Measurements from ENCODE around the gene LGALSL. TPM values are rescaled to one million over a fixed set of nuclear protein-coding genes. Genes with fewer than 3 reads are reported as not detected.

LGALSL gene
- total RNA-seq, 1 experiment from 2014 or later: 23.8 TPM

GRCh38 chr2:64459575-64459974 lies 5.6 kb downstream of the LGALSL start:
- Histone ChIP-seq H4K8ac (replicated peaks; ENCODE audit: insufficient read length, low read depth, low read length) (no peak overlapping the region), H3K79me2 (ENCODE audit: insufficient read depth, low read length) (no peaks in the 10 kb centered on the region), H3K14ac (ENCODE audit: insufficient read depth, low read length) (no peak overlapping the region), H3K79me1 (ENCODE audit: insufficient read depth, low read depth, low read length, poor library complexity, severe bottlenecking) (no peaks in the 10 kb centered on the region), H3K9me3 (ENCODE audit: control insufficient read depth, low read depth, low read length) (no peaks in the 10 kb centered on the region), H4K5ac (ENCODE audit: insufficient read length, low read depth, low read length) (no peak overlapping the region), H2BK20ac (ENCODE audit: low read depth, low read length, poor library complexity, severe bottlenecking) (no peak overlapping the region), H2BK15ac (ENCODE audit: low read depth, low read length) (no peak overlapping the region), H3K27me3 (ENCODE audit: insufficient read depth, low read length) (no peaks in the 10 kb centered on the region), H3K23ac (ENCODE audit: insufficient read length, low read depth, low read length) (no peak overlapping the region), H3K27ac (ENCODE audit: insufficient read length, low read depth, low read length) (no peak overlapping the region), H3T11ph (ENCODE audit: low read length) (no peak overlapping the region), H3K23me2 (ENCODE audit: insufficient read length, low read depth, low read length, poor library complexity, severe bottlenecking) (peaks cover 5% of the 10 kb centered on the region), H3K56ac (ENCODE audit: insufficient read length, low read depth, low read length) (no peak overlapping the region), H3K9ac (ENCODE audit: extremely low read depth, insufficient read length, low read length) (no peak overlapping the region), H3K4me1 (ENCODE audit: insufficient read depth, low read length) (peaks cover 4% of the 10 kb centered on the region; the same call in 1 of the 2 replicates), H2BK120ac (ENCODE audit: low read depth, low read length, poor library complexity, severe bottlenecking) (no peak overlapping the region), H4K91ac (ENCODE audit: insufficient read length, low read depth, low read length) (no peak overlapping the region), H4K20me1 (ENCODE audit: control insufficient read depth, insufficient read depth, insufficient read length) (no peaks in the 10 kb centered on the region), H3K4ac (ENCODE audit: low read depth, low read length) (no peak overlapping the region), H2BK5ac (ENCODE audit: insufficient read length, low read length) (no peak overlapping the region), H2AK5ac (ENCODE audit: insufficient read length, low read length) (no peak overlapping the region), H3K18ac (ENCODE audit: insufficient read length, low read depth, low read length) (no peak overlapping the region), H2BK12ac (ENCODE audit: insufficient read length, low read depth, low read length) (no peak overlapping the region), H3K4me2 (ENCODE audit: insufficient read depth, insufficient read length, low read length) (no peak overlapping the region), H2AFZ (ENCODE audit: low read length) (no peak overlapping the region)
- H3K36me3 Mint-ChIP-seq (ENCODE audit: insufficient read depth in 1 of 3, low read depth in 3 of 3): peaks cover 5 to 31% (median 20%) of the 10 kb centered on the region in 3 experiments; a peak in 5 of 7 replicates
- no peaks in the 10 kb centered on the region for H3K9me3 Mint-ChIP-seq
- H3K4me1 Mint-ChIP-seq: peaks cover 12 to 26% of the 10 kb centered on the region in 2 experiments
- no peak for DNase-seq
- WGBS (ENCODE audit: extremely low coverage, insufficient read length, low lambda C conversion rate): no CpG with 5 or more reads among the region's 3 CpGs
- H3K4me3 Mint-ChIP-seq: no peak overlapping the region
- H3K27me3 Mint-ChIP-seq (ENCODE audit: low read depth): no peaks in the 10 kb centered on the region; the same call in 1 of the 2 replicates
- no peak overlapping the region for H3K27ac Mint-ChIP-seq
- TF ChIP-seq CTCF (conservative IDR thresholded peaks at IDR 0.05): no peak

All from H9 (cell line).